Cardiac muscle cell (in vitro differentiated cells and primary cell): ENCODE measurements around the gene SYNPR. TPM values are rescaled to one million over a fixed set of nuclear protein-coding genes. Genes with fewer than 3 reads are reported as not detected.

Experiments used
- DNase-seq, 2 donors: peaks; one replicate each; pipeline versions ENCODE4 v3.0.0 to v3.0.0-alpha.2; 2010 to 2017; ENCODE audit warnings: low read depth in 1 of 2, low spot score in 1 of 2
- H3K27ac ChIP-seq: fragments of 200-600 bp; sonication (generic); 2 replicates; pipeline ENCODE4 v1.5.1; 2016
- H3K27me3 ChIP-seq: fragments of 200-600 bp; sonication (generic); 2 replicates; pipeline ENCODE4 v1.6.0; 2016; ENCODE audit warnings: control low read depth
- H3K36me3 ChIP-seq: fragments of 200-600 bp; sonication (generic); 2 replicates; pipeline ENCODE4 v1.5.1; 2016; ENCODE audit warnings: control low read depth
- H3K4me1 ChIP-seq: fragments of 200-600 bp; sonication (generic); 2 replicates; pipeline ENCODE4 v1.8.1; 2017; ENCODE audit warnings: low read depth, mild to moderate bottlenecking, mixed run types
- H3K4me3 ChIP-seq: fragments of 200-600 bp; sonication (generic); 2 replicates; pipeline ENCODE4 v1.5.1; 2016; ENCODE audit warnings: mild to moderate bottlenecking
- H3K9me3 ChIP-seq: fragments of 200-600 bp; sonication (generic); 2 replicates; pipeline ENCODE4 v1.5.1; 2017; ENCODE audit warnings: low read depth, mild to moderate bottlenecking, control low read depth
- CTCF ChIP-seq: IDR thresholded peaks from 2 replicates; pipeline ENCODE4 v1.5.1; 2012; ENCODE audit warnings: low read depth, mild to moderate bottlenecking, low read length
- polyA plus RNA-seq: library from polyadenylated mRNA; unstranded; fragments of >200 nt; fragmentation: Nextera tagmentation; extraction: Ambion mirVana; gene quantifications from 2 replicates; pipeline ENCODE4 v1.2.1, GENCODE V29; 2016
- total RNA-seq: library from RNA; depleted of rRNA; stranded (reverse); fragments of >200 nt; gene quantifications from 2 replicates; pipeline ENCODE4 v1.2.3, GENCODE V29; 2016

The SYNPR gene
- total and polyA plus RNA-seq, 2 experiments from 2014 or later, result 0.36 to 1.8 TPM

- H3K4me3 ChIP-seq, result no peak overlapping the region
- H3K4me1 ChIP-seq, result no peaks in the 10 kb centered on the region
- no peaks in the 10 kb centered on the region for H3K9me3 ChIP-seq
- no peaks in the 10 kb centered on the region for H3K36me3 ChIP-seq
- no peak for TF ChIP-seq CTCF
- no peaks in the 10 kb centered on the region for H3K27me3 ChIP-seq
- DNase-seq, result no peak
- no peak overlapping the region for H3K27ac ChIP-seq
Observed at GRCh38 chr3:63578858-63579257, 300.8 kb downstream of the SYNPR start.

GRCh38 chr3:63580151-63580550 is 302.0 kb downstream of the SYNPR start:
- Histone ChIP-seq H3K4me3 (no peak overlapping the region), H3K27me3 (no peaks in the 10 kb centered on the region), H3K4me1 (no peaks in the 10 kb centered on the region), H3K9me3 (no peaks in the 10 kb centered on the region), H3K36me3 (no peaks in the 10 kb centered on the region), H3K27ac (no peak overlapping the region)
- DNase-seq, result no peak
- TF ChIP-seq CTCF, result no peak

GRCh38 chr3:63582943-63583500 is 304.9 kb downstream of the SYNPR start:
- Histone ChIP-seq H3K27ac (no peak overlapping the region), H3K4me3 (no peak overlapping the region), H3K9me3 (no peaks in the 10 kb centered on the region), H3K4me1 (no peaks in the 10 kb centered on the region), H3K36me3 (no peaks in the 10 kb centered on the region), H3K27me3 (no peaks in the 10 kb centered on the region)
- no peak for TF ChIP-seq CTCF
- no peak for DNase-seq

- H3K4me3 ChIP-seq, result no peak overlapping the region
- DNase-seq, result no peak
- no peaks in the 10 kb centered on the region for H3K27me3 ChIP-seq
- no peaks in the 10 kb centered on the region for H3K36me3 ChIP-seq
- no peak for TF ChIP-seq CTCF
- H3K9me3 ChIP-seq, result no peaks in the 10 kb centered on the region
- H3K4me1 ChIP-seq, result no peaks in the 10 kb centered on the region
- no peak overlapping the region for H3K27ac ChIP-seq
Observed at GRCh38 chr3:63584681-63585080, 306.6 kb downstream of the SYNPR start.

- no peak for TF ChIP-seq CTCF
- no peak overlapping the region for H3K4me3 ChIP-seq
- DNase-seq, result no peak
- H3K36me3 ChIP-seq, result no peaks in the 10 kb centered on the region
- no peaks in the 10 kb centered on the region for H3K4me1 ChIP-seq
- H3K27me3 ChIP-seq, result no peaks in the 10 kb centered on the region
- H3K27ac ChIP-seq, result no peak overlapping the region
- no peaks in the 10 kb centered on the region for H3K9me3 ChIP-seq
Observed at GRCh38 chr3:63585927-63586326, 307.8 kb downstream of the SYNPR start.

GRCh38 chr3:63588895-63589294 is 310.8 kb downstream of the SYNPR start:
- TF ChIP-seq CTCF, result no peak
- Histone ChIP-seq H3K9me3 (no peaks in the 10 kb centered on the region), H3K27me3 (no peaks in the 10 kb centered on the region), H3K36me3 (no peaks in the 10 kb centered on the region), H3K4me3 (no peak overlapping the region), H3K27ac (no peak overlapping the region), H3K4me1 (no peaks in the 10 kb centered on the region)
- DNase-seq, result no peak
